A549 (cell line): ENCODE results near the gene PTTG1IP.

Experiments used
- CHD2 ChIP-seq: fragments of 150-350 bp; IDR thresholded peaks from 2 replicates; pipeline ENCODE4 v1.6.1; 2014; ENCODE audit warnings: low read length; ENCODE audit not compliant: partially characterized antibody
- EP300 ChIP-seq, 2 experiments: fragments of >200 bp; sonication (Bioruptor Twin); formaldehyde crosslinking; IDR thresholded peaks; 2 replicates in 1 of 2; 3 replicates in 1 of 2; pipeline ENCODE4 v1.6.1; 2016 to 2017
- KDM5A ChIP-seq: fragments of 200-600 bp; sonication (generic); IDR thresholded peaks from 2 replicates; pipeline ENCODE4 v1.6.1; 2016; ENCODE audit warnings: antibody characterized with exemption, mild to moderate bottlenecking
- POLR2A ChIP-seq: IDR thresholded peaks from 2 replicates; pipeline ENCODE4 v1.6.1; 2012; ENCODE audit warnings: mild to moderate bottlenecking, low read length
- RAD21 ChIP-seq, 2 experiments: fragments of >200 bp in 1 of 2; sonication (Bioruptor Twin) in 1 of 2; formaldehyde crosslinking in 1 of 2; IDR thresholded peaks in 1 of 2; conservative IDR thresholded peaks in 1 of 2; 2 replicates in 1 of 2; 3 replicates in 1 of 2; pipeline ENCODE4 v1.6.1; 2012 to 2018; ENCODE audit warnings: inconsistent platforms in 1 of 2
- RARB ChIP-seq: fragments of 250-450 bp; sonication (Bioruptor Pico); IDR thresholded peaks from 2 replicates; pipeline ENCODE4 v1.8.0; 2021; ENCODE audit warnings: mild to moderate bottlenecking, moderate library complexity
- SREBF2 ChIP-seq: fragments of 450-650 bp; IDR thresholded peaks from 2 replicates; pipeline ENCODE4 v1.6.1; 2014; ENCODE audit warnings: mild to moderate bottlenecking, moderate library complexity
- TF ChIP-seq, protein P1 (sequence below): fragments of 200-600 bp; sonication (generic); IDR thresholded peaks from 2 replicates; pipeline ENCODE4 v1.6.1; 2016; ENCODE audit warnings: antibody characterized with exemption, mild to moderate bottlenecking, moderate library complexity
- TF ChIP-seq, protein P2 (sequence below): fragments of >200 bp; sonication (Bioruptor Twin); formaldehyde crosslinking; IDR thresholded peaks from 3 replicates; pipeline ENCODE4 v1.5.1; 2016

DNA sequence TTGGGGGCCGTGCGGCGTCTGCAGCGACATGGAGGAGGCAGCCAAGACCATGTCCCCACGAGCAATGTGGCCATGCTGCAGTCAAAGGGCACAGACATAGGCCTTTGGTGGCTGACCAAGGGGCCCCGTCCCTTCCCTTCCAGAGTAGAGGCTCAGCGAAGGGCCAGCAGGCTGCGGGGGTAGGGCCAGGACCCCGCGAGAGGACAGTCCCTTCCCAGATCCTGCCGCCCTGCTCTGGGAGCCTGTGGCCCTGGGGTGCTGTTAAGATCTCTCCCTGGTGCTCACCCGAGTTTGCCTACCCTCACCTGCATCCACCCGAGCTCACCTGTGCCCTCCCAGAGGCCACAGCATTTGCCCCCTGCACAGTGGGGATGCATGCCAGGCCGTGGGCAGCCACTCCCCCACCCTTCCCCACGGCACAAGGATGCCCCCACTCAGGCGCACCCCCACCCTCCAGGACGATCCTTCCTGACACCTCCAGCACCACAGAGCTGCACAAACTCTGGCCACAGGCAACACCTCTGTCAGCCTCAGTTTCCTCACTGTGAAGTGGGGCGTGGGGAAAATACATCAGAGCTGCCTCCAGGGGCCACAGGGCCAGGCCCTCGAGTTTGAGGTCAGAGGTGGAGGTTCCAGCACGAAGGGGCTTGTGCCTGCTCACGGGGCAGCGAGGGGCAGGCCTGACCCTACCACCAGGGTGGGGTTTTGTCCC is 31.7 kb upstream of the PTTG1IP start:
- TF ChIP-seq EP300 (IDR thresholded peaks at IDR 0.05) (no peak), CHD2 (no peak), POLR2A (no peak), RAD21 (conservative IDR thresholded peaks at IDR 0.05 in 1 of 2, IDR thresholded peaks at IDR 0.05 in 1 of 2) (no peak), KDM5A (no peak), RARB (CRISPR knock-in tag) (no peak), SREBF2 (no peak)
- TF ChIP-seq, protein P1, sequence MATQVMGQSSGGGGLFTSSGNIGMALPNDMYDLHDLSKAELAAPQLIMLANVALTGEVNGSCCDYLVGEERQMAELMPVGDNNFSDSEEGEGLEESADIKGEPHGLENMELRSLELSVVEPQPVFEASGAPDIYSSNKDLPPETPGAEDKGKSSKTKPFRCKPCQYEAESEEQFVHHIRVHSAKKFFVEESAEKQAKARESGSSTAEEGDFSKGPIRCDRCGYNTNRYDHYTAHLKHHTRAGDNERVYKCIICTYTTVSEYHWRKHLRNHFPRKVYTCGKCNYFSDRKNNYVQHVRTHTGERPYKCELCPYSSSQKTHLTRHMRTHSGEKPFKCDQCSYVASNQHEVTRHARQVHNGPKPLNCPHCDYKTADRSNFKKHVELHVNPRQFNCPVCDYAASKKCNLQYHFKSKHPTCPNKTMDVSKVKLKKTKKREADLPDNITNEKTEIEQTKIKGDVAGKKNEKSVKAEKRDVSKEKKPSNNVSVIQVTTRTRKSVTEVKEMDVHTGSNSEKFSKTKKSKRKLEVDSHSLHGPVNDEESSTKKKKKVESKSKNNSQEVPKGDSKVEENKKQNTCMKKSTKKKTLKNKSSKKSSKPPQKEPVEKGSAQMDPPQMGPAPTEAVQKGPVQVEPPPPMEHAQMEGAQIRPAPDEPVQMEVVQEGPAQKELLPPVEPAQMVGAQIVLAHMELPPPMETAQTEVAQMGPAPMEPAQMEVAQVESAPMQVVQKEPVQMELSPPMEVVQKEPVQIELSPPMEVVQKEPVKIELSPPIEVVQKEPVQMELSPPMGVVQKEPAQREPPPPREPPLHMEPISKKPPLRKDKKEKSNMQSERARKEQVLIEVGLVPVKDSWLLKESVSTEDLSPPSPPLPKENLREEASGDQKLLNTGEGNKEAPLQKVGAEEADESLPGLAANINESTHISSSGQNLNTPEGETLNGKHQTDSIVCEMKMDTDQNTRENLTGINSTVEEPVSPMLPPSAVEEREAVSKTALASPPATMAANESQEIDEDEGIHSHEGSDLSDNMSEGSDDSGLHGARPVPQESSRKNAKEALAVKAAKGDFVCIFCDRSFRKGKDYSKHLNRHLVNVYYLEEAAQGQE: no peak
- TF ChIP-seq, protein P2, sequence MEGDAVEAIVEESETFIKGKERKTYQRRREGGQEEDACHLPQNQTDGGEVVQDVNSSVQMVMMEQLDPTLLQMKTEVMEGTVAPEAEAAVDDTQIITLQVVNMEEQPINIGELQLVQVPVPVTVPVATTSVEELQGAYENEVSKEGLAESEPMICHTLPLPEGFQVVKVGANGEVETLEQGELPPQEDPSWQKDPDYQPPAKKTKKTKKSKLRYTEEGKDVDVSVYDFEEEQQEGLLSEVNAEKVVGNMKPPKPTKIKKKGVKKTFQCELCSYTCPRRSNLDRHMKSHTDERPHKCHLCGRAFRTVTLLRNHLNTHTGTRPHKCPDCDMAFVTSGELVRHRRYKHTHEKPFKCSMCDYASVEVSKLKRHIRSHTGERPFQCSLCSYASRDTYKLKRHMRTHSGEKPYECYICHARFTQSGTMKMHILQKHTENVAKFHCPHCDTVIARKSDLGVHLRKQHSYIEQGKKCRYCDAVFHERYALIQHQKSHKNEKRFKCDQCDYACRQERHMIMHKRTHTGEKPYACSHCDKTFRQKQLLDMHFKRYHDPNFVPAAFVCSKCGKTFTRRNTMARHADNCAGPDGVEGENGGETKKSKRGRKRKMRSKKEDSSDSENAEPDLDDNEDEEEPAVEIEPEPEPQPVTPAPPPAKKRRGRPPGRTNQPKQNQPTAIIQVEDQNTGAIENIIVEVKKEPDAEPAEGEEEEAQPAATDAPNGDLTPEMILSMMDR: no peak
